ENCODE data around the gene CREB3.

The CREB3 gene

DNA sequence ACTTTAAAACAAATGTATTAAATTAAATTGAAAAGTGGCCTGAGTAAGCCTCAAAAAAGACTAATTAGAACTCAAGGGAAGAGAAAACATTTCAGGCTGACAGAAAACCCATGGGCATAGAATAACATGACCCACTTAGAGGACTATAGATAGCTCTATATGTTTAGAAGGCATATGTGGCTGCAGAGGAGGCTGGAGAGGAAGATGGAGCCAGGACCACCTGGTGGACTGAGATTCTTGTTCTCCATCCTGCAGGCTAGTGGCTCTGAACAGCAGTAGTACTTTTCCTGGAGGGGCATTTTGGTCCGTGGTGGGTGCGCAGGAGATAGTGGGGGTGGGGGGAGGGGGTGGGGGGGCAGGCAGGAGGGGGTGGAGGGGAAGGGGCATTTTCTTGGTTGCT is 48.6 kb downstream of the CREB3 start:
- no peak for DNase-seq (ENCODE audit: low spot score)

DNA sequence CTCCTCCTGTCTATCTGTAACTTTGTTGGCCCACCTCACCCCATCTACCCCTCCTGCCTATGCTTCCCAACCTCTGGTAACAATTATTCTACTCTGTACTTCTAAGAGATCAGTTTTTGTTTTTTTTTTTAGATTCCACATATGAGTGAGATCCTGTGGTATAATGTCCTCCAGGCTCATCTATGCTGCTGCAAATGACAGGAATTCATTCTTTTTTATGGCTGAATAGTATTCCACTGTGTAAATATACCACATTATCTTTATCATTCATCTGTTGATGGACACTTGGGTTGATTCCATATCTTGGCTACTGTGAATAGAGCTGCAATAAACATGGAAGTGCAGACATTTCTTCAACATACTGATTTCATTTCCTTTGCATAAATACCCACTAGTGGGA is 51.0 kb downstream of the CREB3 start:
- no peak for DNase-seq (ENCODE audit: low spot score)

Measured in ecto neural progenitor cell (in vitro differentiated cells).